HCT116 (cell line): Measurements from ENCODE around the gene BNIP5.

Experiments
- CBX3 ChIP-seq: IDR thresholded peaks from 2 replicates; pipeline ENCODE4 v1.6.1; 2012; ENCODE audit warnings: low read depth
- EGR1 ChIP-seq: IDR thresholded peaks from 2 replicates; pipeline ENCODE4 v1.6.1; 2012; ENCODE audit warnings: low read depth
- POLR2A ChIP-seq: IDR thresholded peaks from 2 replicates; pipeline ENCODE4 v1.7.0; 2011; ENCODE audit warnings: borderline replicate concordance; ENCODE audit not compliant: insufficient read depth, insufficient read length; ENCODE audit errors: extremely low read depth
- POLR2AphosphoS5 ChIP-seq: IDR thresholded peaks from 2 replicates; pipeline ENCODE4 v1.6.1; 2011; ENCODE audit warnings: mild to moderate bottlenecking, low read depth, low read length, moderate library complexity
- TF ChIP-seq, protein P1 (sequence below): IDR thresholded peaks from 2 replicates; pipeline ENCODE4 v1.6.1; 2012

DNA sequence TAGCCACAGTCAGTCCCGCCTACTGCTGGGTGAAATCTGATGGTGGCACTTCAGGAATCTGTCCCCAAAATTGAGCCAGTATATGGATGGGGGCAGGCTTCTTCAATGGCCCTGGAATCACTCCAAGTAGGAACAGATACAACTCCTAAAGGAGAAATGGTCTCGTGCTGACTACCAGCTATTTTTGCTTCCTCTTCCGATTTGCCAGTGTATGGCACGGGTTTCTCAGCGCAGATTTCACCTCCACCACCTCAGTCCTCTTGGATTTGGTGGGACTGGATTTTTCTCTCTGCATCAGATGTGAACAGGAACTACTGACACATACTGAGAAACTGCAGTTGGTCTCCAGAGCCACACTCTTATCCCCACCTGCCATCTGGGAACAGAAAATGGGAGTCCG, 39.6 kb downstream of the BNIP5 start:
- no peak for TF ChIP-seq CBX3
- TF ChIP-seq EGR1 = no peak
- TF ChIP-seq, protein P1, sequence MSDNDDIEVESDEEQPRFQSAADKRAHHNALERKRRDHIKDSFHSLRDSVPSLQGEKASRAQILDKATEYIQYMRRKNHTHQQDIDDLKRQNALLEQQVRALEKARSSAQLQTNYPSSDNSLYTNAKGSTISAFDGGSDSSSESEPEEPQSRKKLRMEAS = no peak
- no peak for TF ChIP-seq POLR2A
- no peak for TF ChIP-seq POLR2AphosphoS5
